ENCODE results near the gene IDH2. TPM values are rescaled to one million over a fixed set of nuclear protein-coding genes. Genes with fewer than 3 reads are reported as not detected.
"Not testable (repeated sequence)": the region's sequence is repeated elsewhere in the genome, so short reads cannot be mapped to it uniquely, and the experiment has no call there.

The IDH2 gene
- 46.2 and 52.9 TPM in 2 replicates for total RNA-seq (2014; rRNA removed; shearing (Covaris generic))

DNA sequence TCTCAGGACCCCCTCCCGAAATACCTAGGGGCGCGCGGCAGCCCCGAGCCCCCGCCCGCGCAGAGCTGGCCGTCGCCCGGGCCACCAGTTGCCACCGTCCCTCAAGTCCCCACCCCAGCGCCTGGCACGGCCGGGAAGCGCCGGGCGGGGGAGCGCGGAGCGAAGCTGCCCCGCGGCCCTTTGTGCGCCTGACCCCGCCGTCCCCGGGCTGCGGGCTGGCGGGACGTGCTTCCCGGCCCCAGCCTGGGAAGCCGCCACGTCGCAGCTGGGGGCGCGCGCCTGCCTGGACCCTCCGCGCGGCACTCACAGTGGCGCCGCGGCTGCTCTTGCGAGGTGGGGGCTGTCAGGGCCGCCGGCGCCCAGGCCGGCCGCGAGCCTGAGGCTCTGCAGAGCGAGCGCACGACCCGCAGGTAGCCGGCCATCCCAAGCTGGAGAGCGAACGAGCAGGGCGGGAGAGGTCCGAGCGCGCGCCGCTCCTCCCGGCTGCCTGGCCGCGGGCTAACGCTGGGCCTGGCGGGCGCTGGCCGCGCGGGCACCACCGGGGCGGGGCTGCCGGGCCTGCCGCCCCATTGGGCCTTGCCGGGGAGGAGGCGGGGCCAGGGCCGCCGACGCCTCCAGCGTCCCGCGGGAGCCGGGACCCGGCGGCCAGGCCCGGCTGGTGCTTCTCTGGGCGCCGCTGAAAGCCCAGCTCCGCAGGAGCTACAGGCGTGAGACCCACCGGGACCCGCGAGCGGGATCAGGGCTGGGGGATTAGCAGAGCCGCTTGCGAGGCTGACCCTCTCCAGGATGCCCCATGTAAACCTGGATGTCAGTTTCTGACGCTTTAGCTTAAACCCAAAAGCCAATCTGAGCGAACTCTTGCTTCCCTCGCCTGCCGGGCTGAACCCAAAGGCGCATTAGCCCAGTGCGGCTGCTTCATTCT is at the start of gene IDH2:
Gene IDH2 (minus strand): TSS at position 500 of the 922 bp plus-strand sequence. CDS start 78 bp downstream, at position 422.
- in situ Hi-C loops (cut with HindIII; ENCODE audit: low sequenced_read_pairs) = no loop called here
- DNase-seq (ENCODE audit: low spot score) = peak; percentile 83

DNA sequence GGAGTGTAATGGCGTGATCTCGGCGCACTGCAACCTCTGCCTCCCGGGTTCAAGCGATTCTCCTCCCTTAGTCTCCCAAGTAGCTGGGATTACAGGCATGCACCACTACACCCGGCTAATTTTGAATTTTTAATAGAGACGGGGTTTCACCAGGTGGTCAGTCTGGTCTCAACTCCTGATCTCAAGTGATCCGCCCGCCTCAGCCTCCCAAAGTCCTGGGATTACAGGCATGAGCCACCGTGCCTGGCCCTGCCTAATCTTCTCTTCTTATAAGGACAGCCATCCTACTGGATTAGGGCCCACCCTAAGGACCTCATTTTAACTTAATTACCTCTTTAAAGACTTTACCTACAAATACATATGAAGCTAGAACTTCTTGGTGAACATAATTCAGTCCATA is 48.3 kb upstream of the IDH2 start:
- DNase-seq (ENCODE audit: low spot score); in situ Hi-C loops (cut with HindIII; ENCODE audit: low sequenced_read_pairs): not testable (repeated sequence)

DNA sequence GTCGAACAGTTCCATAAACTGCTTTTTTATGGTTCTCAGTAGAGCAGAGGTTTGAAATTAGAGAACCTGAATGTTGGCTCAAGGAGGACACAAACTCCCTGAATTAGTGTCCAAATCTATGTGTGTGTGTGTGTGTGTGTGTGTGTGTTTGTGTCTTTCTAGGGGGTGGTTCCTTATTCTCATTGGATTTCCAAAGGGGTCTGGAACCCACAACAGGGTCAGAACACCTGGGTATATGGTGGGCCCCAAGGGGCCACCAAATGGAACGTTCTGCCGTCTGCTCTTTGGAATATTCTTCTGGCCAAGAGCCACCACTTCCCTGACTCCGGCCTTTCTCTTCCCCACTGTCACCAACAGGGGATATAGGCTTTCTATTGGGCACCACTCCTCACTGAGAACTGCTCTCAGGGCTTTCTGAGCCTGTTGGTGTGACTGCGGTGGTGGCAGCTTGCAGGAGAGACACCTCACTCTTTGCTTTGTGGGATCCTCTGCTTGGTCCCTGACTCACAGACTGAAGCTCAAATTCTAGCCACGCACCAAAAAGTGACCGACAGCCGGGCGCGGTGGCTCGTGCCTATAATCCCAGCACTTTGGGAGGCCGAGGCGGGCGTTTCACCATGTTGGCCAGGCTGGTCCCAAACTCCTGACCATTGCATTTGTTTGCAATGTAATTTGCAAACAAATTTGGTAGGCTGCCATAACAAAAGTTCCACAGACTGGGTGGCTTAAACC is 47.5 kb upstream of the IDH2 start:
- DNase-seq (ENCODE audit: low spot score) = no peak
- in situ Hi-C loops (cut with HindIII; ENCODE audit: low sequenced_read_pairs) = loop anchor here (10.0 kb wide), 1 partner anchor 65 kb away; no protein-coding TSS in a partner anchor

DNA sequence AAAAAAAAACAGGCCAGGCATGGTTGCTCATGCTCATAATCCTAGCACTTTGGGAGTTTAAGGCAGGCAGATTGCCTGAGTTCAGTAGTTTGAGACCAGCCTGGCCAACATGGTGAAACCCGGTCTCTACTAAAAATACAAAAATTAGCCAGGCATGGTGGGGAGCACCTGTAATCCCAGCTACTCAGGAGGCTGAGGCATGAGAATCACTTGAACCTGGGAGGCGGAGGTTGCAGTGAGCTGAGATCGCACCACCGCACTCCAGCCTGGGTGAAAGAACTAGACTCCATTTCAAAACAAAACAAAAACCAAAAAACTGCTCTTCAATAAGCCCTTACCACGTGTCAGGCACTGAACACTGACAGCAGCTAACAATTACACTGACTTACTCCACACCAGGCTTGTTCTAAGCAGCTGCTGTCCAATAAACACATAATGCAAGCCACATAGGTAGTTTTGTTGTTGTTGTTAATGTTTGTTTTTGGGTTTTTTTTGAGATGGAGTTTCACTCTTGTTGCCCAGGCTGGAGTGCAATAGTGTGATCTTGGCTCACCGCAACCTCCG is 44.0 kb upstream of the IDH2 start:
- in situ Hi-C loops (cut with HindIII; ENCODE audit: low sequenced_read_pairs) = loop anchor here (10.0 kb wide), 1 partner anchor 69 kb away; no protein-coding TSS in a partner anchor

DNA sequence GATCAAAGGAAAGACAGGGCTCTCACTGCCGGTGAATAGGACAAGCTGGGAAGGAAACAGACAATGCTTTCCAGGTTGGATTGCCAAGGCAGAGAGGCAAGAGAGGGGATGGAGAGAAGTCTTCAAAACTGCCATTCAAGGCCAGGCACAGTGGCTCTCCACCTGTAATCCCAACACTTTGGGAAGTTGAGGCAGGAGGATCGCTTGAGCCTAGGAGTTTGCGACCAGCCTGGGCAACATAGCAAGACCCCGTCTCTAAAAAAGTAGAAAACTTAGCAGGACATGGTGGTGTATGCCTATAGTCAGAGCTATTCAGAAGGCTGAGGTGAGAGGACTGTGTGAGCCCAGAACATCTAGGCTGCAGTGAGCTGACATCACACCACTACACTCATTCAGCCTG is 43.5 kb upstream of the IDH2 start:
- DNase-seq (ENCODE audit: low spot score) = no peak
- in situ Hi-C loops (cut with HindIII; ENCODE audit: low sequenced_read_pairs) = loop anchor here (10.0 kb wide), 1 partner anchor 69 kb away; no protein-coding TSS in a partner anchor

More for the DNA sequence above, 44.0 kb upstream of the IDH2 start:
- DNase-seq (ENCODE audit: low spot score) = not testable (repeated sequence)

DNA sequence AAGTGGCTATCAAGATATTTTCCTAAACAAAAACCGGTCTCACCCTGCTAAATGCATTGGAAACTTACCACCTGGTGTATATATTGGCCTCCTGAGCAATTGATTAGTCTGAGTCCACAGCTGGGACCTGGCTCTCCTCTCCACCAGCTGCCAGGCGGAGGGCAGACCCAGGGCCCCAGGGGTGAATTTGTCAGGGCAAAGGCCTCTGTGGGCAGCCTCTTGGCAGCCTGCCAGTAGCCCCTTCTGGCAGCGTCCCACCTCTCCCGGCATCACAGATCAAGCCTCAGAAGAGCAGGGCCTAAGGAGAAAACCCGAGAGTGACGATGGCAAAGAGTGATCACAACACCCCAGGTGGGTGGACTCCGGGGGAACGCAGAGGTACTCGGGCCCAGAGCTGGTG is 43.0 kb upstream of the IDH2 start:
- DNase-seq (ENCODE audit: low spot score) = no peak
- in situ Hi-C loops (cut with HindIII; ENCODE audit: low sequenced_read_pairs) = loop anchor here (10.0 kb wide), 1 partner anchor 70 kb away; no protein-coding TSS in a partner anchor

DNA sequence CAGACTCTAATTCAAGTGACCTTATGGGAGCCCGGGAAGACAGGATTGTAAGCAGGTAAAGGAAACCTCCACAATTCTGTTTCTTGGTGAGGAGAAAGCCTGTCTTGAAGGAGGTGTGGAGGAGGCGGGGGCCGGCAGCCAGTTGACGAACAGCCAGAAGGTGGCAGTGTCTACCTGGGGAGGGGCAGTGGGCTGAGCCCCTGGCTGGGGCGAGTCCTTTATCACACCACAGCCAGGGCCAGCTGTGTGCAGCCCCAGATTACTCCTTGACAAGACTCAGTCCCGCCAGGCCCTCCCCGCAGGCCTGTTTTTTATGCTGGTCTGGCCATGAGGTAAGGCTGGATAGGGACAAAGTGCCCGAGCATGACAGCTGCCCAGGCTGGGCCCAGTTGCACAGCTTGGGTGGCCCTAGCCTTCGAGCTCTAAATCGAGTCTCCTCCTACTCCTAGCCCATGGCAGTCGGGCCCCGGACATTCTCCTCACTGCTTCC is 40.9 kb upstream of the IDH2 start:
- DNase-seq (ENCODE audit: low spot score) = peak; percentile 39
- in situ Hi-C loops (cut with HindIII; ENCODE audit: low sequenced_read_pairs) = loop anchor here (10.0 kb wide), 1 partner anchor 72 kb away; no protein-coding TSS in a partner anchor

DNA sequence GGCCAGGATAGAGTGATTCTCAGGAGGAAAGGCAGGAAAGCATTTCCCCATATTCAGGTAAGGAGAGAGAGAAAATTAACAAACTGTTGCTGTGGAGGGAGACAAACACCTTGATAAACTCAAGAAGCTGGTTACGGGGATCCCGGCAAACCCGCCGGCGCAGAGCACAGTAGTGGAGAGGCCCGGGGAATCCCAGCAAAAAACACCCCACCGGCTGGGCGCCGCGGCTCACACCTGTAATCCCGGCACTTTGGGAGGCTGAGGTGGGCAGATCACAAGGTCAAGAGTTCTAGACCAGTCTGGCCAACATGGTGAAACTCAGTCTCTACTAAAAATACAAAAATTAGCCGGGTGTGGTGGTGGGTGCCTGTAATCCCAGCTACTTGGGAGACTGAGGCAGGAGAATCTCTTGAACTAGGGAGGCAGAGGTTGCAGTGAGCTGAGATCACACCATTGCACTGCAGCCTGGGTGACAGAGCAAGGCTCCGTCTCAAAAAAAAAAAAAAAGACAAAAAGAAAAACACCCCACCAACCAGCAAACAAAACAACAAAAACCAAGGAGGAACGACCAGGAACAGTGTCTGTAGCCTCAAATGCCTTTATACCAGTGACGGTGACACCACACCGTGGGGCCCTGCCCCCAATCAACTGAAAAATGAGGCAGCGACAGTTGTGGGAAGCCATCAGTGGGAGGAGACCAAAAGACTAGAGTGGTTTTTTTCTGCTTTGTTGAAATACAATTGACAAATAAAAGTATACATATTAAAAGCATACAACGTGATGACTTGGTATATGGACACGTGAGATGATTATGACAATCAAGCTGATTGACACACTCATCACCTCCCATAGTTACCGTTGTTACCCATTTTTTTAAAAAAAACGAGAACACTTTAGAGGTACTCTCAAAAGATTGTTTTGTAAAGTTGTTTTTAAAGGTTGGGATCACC is 40.2 kb upstream of the IDH2 start:
- no peak for DNase-seq (ENCODE audit: low spot score)
- in situ Hi-C loops (cut with HindIII; ENCODE audit: low sequenced_read_pairs) = loop anchor here (10.0 kb wide), 1 partner anchor 72 kb away; no protein-coding TSS in a partner anchor

DNA sequence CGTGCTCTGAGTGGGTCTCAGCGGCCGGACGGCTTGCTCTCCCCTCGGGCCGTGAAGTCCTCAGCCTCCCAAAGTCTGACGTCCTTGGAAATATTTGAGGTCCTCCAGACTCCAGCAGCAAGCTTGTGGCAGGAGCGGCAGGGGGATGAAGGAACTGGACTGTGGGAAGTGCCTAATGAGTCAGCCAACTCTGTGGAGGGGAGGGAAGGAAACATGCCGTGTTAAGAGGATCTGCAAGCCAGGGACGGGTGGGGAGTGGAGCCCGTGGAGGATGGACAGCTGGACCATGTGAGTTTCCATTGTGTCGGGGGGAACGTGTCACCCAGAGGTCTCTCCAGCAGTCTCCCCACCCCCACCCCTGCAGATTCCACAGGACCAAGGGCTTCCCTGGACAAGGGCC is 39.4 kb upstream of the IDH2 start:
- in situ Hi-C loops (cut with HindIII; ENCODE audit: low sequenced_read_pairs) = loop anchor here (10.0 kb wide), 1 partner anchor 73 kb away; no protein-coding TSS in a partner anchor
- DNase-seq (ENCODE audit: low spot score) = no peak

DNA sequence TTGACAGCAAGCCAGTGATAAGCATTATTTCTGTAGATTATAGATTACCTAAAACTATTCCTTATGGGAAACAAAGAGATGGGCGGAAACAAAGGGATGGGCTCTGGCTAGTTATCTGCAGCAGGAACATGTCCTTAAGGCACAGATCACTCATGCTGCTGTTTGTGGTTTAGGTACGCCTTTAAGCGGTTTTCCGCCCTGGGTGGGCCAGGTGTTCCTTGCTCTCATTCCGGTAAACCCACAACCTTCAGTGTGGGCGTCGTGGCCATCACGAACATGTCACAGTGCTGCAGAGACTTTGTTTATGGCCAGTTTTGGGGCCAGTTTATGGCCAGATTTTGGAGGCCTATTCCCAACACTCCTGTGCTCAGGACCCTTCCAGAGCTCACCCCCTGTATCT is 37.3 kb upstream of the IDH2 start:
- DNase-seq (ENCODE audit: low spot score); in situ Hi-C loops (cut with HindIII; ENCODE audit: low sequenced_read_pairs): not testable (repeated sequence)

DNA sequence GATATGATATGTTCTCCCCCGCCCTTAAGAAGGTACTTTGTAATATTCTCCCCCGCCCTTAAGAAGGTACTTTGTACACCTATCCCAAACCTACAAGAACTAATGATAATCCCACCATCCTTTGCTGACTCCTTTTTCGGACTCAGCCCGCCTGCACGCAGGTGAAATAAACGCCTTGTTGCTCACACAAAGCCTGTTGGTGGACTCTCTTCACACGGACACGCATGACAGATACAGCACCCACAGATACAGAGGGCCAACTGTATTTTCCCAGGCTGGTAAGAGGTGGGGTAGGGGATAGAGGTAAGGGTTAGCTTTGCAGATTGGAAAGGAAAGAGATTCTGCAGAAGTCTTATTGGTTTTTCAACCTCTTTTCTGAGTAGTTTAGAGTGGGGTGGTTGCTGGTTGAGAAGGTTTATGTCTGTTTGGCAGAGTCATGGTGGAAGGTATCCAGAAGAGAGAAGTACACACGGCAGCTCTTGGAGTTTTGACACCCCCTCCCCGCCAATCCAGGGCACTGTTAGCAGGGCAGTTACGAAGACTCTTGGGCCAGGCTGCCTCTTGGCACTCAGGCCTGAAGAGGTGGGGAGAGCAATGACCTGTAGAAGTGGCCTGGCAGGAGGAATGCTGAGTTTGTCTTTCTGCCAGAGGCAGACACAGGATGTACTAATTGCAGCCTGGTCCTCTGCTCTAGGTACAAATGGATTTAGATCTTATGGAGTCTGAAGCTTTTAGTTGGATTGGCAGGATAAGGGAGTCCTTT is 36.0 kb upstream of the IDH2 start:
- in situ Hi-C loops (cut with HindIII; ENCODE audit: low sequenced_read_pairs) = no loop called here

DNA sequence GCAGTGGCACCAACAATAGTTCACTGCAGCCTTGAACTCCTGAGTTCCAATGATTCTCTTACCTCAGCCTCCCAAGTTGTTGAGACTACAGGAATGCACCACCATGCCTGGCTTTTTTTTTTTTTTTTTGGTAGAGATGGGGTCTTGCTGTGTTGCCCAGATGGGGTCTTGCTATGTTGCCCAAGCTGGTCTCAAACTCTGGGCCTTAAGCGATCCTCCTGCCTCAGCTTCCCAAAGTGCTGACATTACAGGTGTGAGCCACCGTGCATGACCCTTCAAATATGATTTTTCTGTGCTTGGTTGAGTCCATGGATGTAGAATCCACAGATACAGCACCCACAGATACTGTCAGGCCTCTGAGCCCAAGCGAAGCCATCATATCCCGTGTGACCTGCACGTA is 30.2 kb upstream of the IDH2 start:
- DNase-seq (ENCODE audit: low spot score) = no peak
- in situ Hi-C loops (cut with HindIII; ENCODE audit: low sequenced_read_pairs) = no loop called here

More for the DNA sequence above, 36.0 kb upstream of the IDH2 start:
- DNase-seq (ENCODE audit: low spot score) = no peak

DNA sequence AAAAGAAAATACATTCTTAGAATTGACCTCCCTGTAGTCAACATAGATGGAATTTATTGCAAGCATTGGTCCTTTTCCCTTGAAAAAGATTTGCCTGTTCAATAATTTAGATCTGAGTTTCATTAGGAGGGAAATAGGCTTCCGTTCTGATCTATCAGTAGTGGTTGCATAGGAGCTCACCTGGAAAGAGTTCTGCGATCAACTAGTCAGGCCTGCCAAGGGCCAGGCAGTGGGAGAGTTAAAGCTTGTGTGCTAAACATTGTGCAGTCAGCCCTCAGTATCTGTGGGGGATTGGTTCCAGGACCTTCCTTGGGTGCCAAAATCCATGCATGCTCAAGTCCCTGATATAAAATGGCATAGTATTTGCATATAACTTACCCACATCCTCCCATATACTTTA is 29.6 kb upstream of the IDH2 start:
- in situ Hi-C loops (cut with HindIII; ENCODE audit: low sequenced_read_pairs) = no loop called here
- DNase-seq (ENCODE audit: low spot score) = no peak

DNA sequence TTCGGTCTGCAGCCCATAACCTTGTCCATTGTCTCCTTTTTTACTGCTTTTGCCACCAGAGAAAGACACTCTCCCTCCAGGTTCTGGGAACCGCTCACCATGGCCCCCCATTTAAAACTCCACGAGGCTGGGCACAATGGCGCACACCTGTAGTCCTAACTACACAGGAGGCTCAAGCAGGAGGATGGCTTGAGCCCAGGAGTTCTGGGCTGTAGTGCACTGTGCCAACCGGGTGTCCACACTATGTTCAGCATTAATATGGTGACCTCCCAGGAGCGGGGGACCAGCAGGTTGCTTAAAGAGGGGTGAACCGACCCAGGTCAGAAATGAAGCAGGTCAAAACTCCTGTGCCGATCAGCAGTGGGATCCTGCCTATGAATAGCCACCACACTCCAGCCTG is 28.0 kb upstream of the IDH2 start:
- DNase-seq (ENCODE audit: low spot score) = no peak
- in situ Hi-C loops (cut with HindIII; ENCODE audit: low sequenced_read_pairs) = no loop called here

DNA sequence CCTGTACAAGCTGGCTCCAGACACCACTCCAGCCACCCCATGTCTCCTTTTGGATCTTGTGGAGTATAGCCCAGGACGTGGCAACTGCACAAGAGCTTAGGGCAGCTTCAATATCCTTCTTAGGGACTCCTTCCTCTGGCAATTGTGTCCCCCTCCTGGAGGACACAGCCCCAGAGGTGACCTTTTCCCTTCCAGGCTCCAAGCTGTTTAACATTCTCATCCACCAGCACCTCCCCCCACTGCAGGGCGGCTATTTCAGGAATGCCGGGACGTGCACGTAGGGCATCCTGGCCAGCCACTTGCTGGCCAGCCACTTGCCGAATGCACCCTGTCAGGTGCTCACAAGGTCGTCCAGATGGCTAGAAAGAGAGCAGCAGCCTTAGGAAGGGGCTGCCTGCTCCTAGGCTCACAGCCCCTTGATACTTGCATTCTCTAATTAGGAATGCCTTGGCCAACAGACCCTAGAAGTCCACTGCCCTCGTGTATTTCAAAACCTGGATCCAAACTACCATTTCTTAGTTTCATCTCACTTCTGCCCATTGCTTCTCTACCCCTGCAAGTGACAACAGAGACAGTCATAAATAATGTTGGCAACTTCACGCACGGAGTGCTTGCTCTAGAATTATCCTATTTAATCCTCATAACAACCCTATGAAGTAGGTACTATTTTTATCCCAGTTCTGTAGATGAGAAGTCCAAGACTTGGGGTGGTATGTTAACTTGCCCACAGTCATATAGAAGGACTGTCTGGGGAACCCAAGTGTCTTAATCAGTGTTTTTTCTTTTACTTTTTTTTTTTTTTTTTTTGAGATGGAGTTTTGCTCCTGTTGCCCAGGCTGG is 24.5 kb upstream of the IDH2 start:
- no peak for DNase-seq (ENCODE audit: low spot score)
- in situ Hi-C loops (cut with HindIII; ENCODE audit: low sequenced_read_pairs) = no loop called here

DNA sequence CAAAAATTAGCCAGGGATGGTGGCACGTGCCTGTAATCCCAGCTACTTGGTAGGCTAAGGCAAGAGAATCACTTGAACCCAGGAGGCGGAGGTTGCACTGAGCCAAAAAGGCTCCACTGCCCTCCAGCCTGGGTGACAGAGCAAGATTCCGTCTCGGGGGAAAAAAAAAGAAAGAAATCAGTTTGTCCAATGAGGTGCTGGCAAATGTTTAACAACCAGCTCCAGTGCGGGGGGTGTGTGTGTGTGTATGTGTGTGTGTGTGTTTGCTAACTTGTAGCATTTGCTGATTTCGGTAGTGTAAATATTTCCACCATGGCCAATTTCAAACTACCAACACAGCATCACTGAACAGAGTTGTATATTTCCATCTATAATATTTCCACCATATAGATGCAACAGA is 23.8 kb upstream of the IDH2 start:
- no peak for DNase-seq (ENCODE audit: low spot score)
- in situ Hi-C loops (cut with HindIII; ENCODE audit: low sequenced_read_pairs) = no loop called here

DNA sequence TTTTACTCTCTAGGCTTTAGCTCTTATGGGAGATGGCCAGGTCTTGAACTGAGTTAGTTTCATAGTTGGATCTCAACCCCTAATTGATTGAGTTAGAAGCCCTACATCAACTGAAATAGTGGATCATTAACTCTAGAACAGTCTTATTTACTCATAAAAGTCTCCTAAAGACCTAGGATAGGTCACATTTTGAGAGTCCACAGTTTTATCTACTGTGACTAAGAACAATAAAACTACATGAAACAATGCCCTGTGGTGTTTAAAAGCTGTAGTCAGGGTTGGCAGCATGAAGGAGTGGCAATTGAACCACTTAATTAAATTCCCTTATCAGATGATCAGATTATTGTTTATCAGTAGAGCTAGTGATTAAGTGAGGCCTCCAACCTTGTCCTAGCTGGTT is 22.2 kb upstream of the IDH2 start:
- no peak for DNase-seq (ENCODE audit: low spot score)
- in situ Hi-C loops (cut with HindIII; ENCODE audit: low sequenced_read_pairs) = no loop called here
